Mesodermal cell (in vitro differentiated cells): Measurements from ENCODE around the gene ITGBL1.

Source experiments
- H3K27ac ChIP-seq: 2 replicates; pipeline ENCODE4 v1.7.0; 2013; ENCODE audit warnings: mild to moderate bottlenecking, low read depth, low read length, moderate library complexity; ENCODE audit not compliant: severe bottlenecking
- H3K36me3 ChIP-seq: 2 replicates; pipeline ENCODE4 v1.7.1; 2013; ENCODE audit warnings: mild to moderate bottlenecking, low read length, moderate library complexity; ENCODE audit not compliant: control insufficient read depth, insufficient read depth
- H3K4me1 ChIP-seq: one replicate; pipeline ENCODE4 v1.7.1; 2013; ENCODE audit warnings: mild to moderate bottlenecking, low read length; ENCODE audit not compliant: insufficient read depth, control insufficient read depth, poor library complexity, severe bottlenecking
- H3K4me3 ChIP-seq: 2 replicates; pipeline ENCODE4 v1.7.0; 2013; ENCODE audit warnings: low read length, control low read depth, mild to moderate bottlenecking; ENCODE audit not compliant: insufficient read depth, poor library complexity, severe bottlenecking; ENCODE audit errors: extremely low read depth
- H3K9me3 ChIP-seq: 2 replicates; pipeline ENCODE4 v1.7.1; 2013; ENCODE audit warnings: mild to moderate bottlenecking, low read length, moderate library complexity; ENCODE audit not compliant: control insufficient read depth
- WGBS, 2 experiments: methylation state at CpG; one replicate each; pipeline ENCODE4 v1.1.5; 2013; ENCODE audit warnings: missing lambda C conversion rate in 2 of 2; ENCODE audit not compliant: insufficient coverage in 2 of 2; 5-methylcytosine and 5-hydroxymethylcytosine counted together

Gene ITGBL1

GRCh38 chr13:101487438-101487830, 35.0 kb downstream of the ITGBL1 start:
- WGBS, 2 experiments, result 89 to 90% methylated on average over 3 of the region's 4 CpGs
- Histone ChIP-seq H3K4me3 (no peak overlapping the region), H3K27ac (no peak overlapping the region)

GRCh38 chr13:101488734-101489133, 36.3 kb downstream of the ITGBL1 start:
- H3K27ac ChIP-seq, result no peak overlapping the region
- H3K9me3 ChIP-seq, result peaks cover 8% of the 10 kb centered on the region
- peaks cover 6% of the 10 kb centered on the region for H3K4me1 ChIP-seq
- no peak overlapping the region for H3K4me3 ChIP-seq
- WGBS, 2 experiments, result no CpG with 5 or more reads among the region's 1 CpG
- no peaks in the 10 kb centered on the region for H3K36me3 ChIP-seq

More at GRCh38 chr13:101487438-101487830, 35.0 kb downstream of the ITGBL1 start:
- Histone ChIP-seq H3K36me3 (no peaks in the 10 kb centered on the region), H3K9me3 (peaks cover 8% of the 10 kb centered on the region), H3K4me1 (peaks cover 6% of the 10 kb centered on the region)

DNA sequence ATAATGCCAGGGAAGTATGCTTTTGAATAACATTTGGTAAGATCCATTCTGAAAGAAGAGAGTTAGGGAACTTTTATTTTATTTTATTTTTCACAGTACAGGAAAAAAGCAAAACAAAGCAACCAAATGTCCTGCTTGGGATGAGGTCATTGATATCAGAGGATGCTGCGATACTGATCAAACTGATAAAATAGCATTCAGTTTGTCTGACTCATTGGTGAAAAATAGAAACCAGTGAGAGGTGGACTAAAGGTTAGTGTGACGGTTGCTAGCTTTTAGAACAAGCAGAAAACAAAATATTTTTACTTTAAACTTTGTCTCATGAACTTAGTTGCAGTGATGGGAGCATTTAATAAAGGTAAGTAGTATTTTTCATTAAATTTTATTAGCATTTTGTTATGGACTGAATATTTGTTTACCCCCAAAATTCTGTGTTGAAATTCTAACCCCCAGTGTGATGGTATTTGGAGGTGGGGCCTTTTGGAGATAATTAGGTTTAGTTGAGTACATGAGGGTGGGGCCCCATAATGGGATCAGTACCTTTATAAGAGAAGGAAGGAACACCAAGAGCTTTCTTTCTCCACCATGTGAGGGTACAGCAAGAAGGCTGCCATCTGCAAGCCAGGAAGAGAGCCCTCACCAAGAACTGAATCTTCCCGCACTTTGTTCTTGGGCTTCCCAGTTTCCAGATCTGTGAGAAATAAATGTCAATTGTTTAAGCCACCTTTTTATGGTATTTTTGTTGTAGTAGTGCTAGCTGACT, 37.3 kb downstream of the ITGBL1 start:
- WGBS, 2 experiments, result 100% methylated on average over 1 of the region's 3 CpGs
- no peak overlapping the region for H3K4me3 ChIP-seq
- no peaks in the 10 kb centered on the region for H3K36me3 ChIP-seq
- H3K9me3 ChIP-seq, result peaks cover 8% of the 10 kb centered on the region
- peaks cover 6% of the 10 kb centered on the region for H3K4me1 ChIP-seq
- H3K27ac ChIP-seq, result peak overlapping the region; percentile 52

- Histone ChIP-seq H3K9me3 (peaks cover 8% of the 10 kb centered on the region), H3K36me3 (no peaks in the 10 kb centered on the region), H3K4me3 (no peak overlapping the region), H3K27ac (peak overlapping the region; percentile 52), H3K4me1 (peaks cover 6% of the 10 kb centered on the region)
Measured at GRCh38 chr13:101490406-101491015, 38.0 kb downstream of the ITGBL1 start.

DNA sequence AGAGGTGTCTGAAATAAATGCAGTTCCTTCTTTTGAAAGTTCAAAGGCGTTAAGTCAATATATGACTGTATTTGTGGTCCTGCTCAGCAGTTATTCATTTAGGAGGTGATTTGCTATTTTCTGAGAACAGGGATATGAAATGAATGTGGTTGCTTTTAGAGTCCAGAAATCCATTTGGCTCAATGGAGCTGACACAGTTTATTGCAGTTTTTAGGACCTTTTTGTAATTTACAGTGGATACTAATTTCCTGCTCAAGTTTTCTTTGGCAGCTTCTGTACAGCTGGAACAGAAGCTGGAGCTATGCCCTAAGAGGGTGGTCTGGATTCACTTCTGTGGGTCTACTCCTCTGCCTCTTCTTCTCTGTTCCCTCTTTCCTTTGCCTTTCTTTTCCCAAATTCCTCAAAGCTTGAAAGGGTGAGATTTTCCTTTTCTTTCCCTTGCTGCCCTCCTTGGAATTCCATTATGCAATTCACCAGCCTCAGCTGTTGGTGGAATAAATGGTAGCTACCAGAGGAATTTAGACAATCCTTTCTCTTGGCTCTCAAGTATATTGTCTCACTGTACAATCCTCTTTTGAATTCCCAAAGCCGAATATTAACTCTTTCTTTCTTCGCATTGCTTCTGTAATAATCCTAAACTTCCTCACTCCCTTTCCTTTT, 39.9 kb downstream of the ITGBL1 start:
- peaks cover 6% of the 10 kb centered on the region for H3K4me1 ChIP-seq
- H3K4me3 ChIP-seq, result no peak overlapping the region
- no peak overlapping the region for H3K27ac ChIP-seq
- no peaks in the 10 kb centered on the region for H3K36me3 ChIP-seq
- H3K9me3 ChIP-seq, result peaks cover 8% of the 10 kb centered on the region
- WGBS, 2 experiments, result 97 to 100% methylated on average over 2 of the region's 3 CpGs

DNA sequence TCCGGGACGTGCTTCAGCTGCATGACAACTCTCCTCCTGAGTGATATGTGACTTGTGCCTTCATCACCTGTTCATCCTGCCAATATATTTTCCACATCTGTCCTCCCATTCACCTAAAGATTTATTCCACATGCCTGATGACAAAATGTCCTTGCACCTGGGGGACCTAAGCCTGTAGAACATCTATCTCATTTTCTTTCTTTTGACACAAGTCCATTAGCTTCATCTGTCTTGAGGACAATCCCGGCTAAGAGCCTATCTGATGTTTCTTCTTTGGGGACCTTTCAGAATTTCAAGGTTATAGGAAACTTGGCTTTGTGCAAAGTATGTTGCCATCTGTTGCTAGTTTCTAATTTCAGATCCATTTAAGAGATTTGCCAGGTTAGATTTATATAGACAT, 41.1 kb downstream of the ITGBL1 start:
- H3K27ac ChIP-seq, result no peak overlapping the region
- WGBS, 2 experiments, result 90 to 94% methylated on average over 2 to 3 of the region's 3 CpGs
- no peaks in the 10 kb centered on the region for H3K36me3 ChIP-seq
- peaks cover 6% of the 10 kb centered on the region for H3K4me1 ChIP-seq
- peaks cover 8% of the 10 kb centered on the region for H3K9me3 ChIP-seq
- H3K4me3 ChIP-seq, result no peak overlapping the region

GRCh38 chr13:101499406-101499805, 46.9 kb downstream of the ITGBL1 start:
- Histone ChIP-seq H3K4me1 (no peaks in the 10 kb centered on the region), H3K27ac (no peak overlapping the region), H3K9me3 (no peaks in the 10 kb centered on the region), H3K36me3 (no peaks in the 10 kb centered on the region), H3K4me3 (no peak overlapping the region)
- WGBS, 2 experiments, result 100% methylated on average over 1 of the region's 2 CpGs; no CpG with 5 or more reads in 1 of the 2 experiments

- no peak overlapping the region for H3K27ac ChIP-seq
- no peaks in the 10 kb centered on the region for H3K9me3 ChIP-seq
- no CpG with 5 or more reads among the region's 2 CpGs for WGBS, 2 experiments
- no peaks in the 10 kb centered on the region for H3K4me1 ChIP-seq
- H3K4me3 ChIP-seq, result no peak overlapping the region
- H3K36me3 ChIP-seq, result no peaks in the 10 kb centered on the region
Measured at GRCh38 chr13:101502618-101503017, 50.1 kb downstream of the ITGBL1 start.

- Histone ChIP-seq H3K4me1 (no peaks in the 10 kb centered on the region), H3K36me3 (no peaks in the 10 kb centered on the region), H3K4me3 (no peak overlapping the region), H3K9me3 (no peaks in the 10 kb centered on the region), H3K27ac (no peak overlapping the region)
Measured at GRCh38 chr13:101511161-101511560, 58.7 kb downstream of the ITGBL1 start.

DNA sequence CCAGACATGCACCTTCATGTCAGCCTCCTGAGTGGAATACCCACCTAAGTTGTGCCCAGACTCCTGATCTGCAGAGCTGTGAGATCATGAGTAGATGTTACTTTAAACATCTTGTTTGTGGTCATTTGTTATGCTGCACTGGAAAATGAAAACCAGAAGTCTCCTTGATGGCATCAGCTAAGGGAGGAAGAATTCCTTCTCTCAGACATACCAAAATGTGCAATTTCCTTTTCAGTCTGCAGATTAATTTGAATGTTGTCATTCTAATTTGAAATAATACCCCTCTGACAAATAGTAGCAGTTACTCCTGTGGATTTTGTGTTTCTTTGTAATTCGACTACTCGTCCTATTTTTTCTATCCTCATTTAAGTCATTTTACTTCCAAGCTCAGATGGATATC, 59.3 kb downstream of the ITGBL1 start:
- Histone ChIP-seq H3K9me3 (no peaks in the 10 kb centered on the region), H3K27ac (no peak overlapping the region), H3K4me3 (no peak overlapping the region), H3K36me3 (no peaks in the 10 kb centered on the region), H3K4me1 (no peaks in the 10 kb centered on the region)
- WGBS, 2 experiments, result no CpG with 5 or more reads among the region's 2 CpGs

DNA sequence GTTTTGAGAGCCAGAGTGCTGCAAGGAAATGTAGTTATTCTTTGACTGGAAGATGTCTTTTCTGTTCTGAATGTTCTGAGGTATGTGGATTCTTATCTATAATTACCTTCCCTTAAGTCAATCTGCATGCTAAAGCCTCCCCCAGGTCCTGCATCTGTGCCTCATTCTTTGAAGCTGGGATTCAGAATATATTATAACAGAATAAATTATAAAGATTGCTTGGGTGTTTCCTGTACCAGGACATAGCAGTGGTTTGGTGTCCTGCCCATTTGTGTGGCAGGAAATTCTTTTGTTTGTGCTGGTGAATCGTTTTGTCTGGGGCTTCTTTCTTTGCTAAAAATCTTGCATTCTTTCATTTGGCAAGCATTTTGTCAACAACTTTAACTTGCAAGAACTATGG, 60.2 kb downstream of the ITGBL1 start:
- Histone ChIP-seq H3K27ac (no peak overlapping the region), H3K36me3 (no peaks in the 10 kb centered on the region), H3K4me1 (no peaks in the 10 kb centered on the region), H3K9me3 (no peaks in the 10 kb centered on the region), H3K4me3 (no peak overlapping the region)
- WGBS, 2 experiments, result 83 to 100% methylated on average over 1 of the region's 1 CpG
